Trophoblast cell (in vitro differentiated cells and primary cell): ENCODE measurements around the gene BCKDK.

ENCODE experiments used
- DNase-seq, 2 donors: peaks; one replicate each; pipeline ENCODE4 v3.0.0-alpha.2; 2016
- H2AFZ ChIP-seq: 2 replicates; pipeline ENCODE4 v1.6.1; 2013; ENCODE audit warnings: low read length, moderate library complexity, mild to moderate bottlenecking; ENCODE audit not compliant: insufficient read depth, poor library complexity
- H2AK5ac ChIP-seq: 2 replicates; pipeline ENCODE4 v1.6.1; 2013; ENCODE audit warnings: mild to moderate bottlenecking, low read length
- H2BK120ac ChIP-seq: 2 replicates; pipeline ENCODE4 v1.6.1; 2013; ENCODE audit warnings: low read length, mild to moderate bottlenecking, moderate library complexity; ENCODE audit not compliant: insufficient read depth, poor library complexity
- H2BK12ac ChIP-seq: 2 replicates; pipeline ENCODE4 v1.6.1; 2013; ENCODE audit warnings: mild to moderate bottlenecking, low read length, moderate library complexity
- H2BK5ac ChIP-seq: 2 replicates; pipeline ENCODE4 v1.6.1; 2013; ENCODE audit warnings: low read length, low read depth, moderate library complexity, mild to moderate bottlenecking; ENCODE audit not compliant: poor library complexity
- H3K14ac ChIP-seq: 2 replicates; pipeline ENCODE4 v1.6.1; 2013; ENCODE audit warnings: mild to moderate bottlenecking, low read length
- H3K18ac ChIP-seq: 2 replicates; pipeline ENCODE4 v1.6.1; 2013; ENCODE audit warnings: mild to moderate bottlenecking, low read length
- H3K23ac ChIP-seq: 2 replicates; pipeline ENCODE4 v1.6.1; 2013; ENCODE audit warnings: low read length
- H3K27ac ChIP-seq: 2 replicates; pipeline ENCODE4 v1.5.1; 2013; ENCODE audit warnings: low read depth, mild to moderate bottlenecking, inconsistent platforms, low read length, moderate library complexity
- H3K27me3 ChIP-seq: 2 replicates; pipeline ENCODE4 v1.6.1; 2013; ENCODE audit warnings: inconsistent platforms, mild to moderate bottlenecking, low read length, moderate library complexity; ENCODE audit not compliant: insufficient read depth
- H3K36me3 ChIP-seq, 2 experiments: 1 replicate in 1 of 2; 2 replicates in 1 of 2; pipeline ENCODE4 v1.6.1; 2013; ENCODE audit warnings: low read length in 2 of 2, mild to moderate bottlenecking in 2 of 2, moderate library complexity in 1 of 2; ENCODE audit not compliant: insufficient read depth in 2 of 2, control insufficient read depth in 1 of 2
- H3K4ac ChIP-seq: 2 replicates; pipeline ENCODE4 v1.6.1; 2013; ENCODE audit warnings: low read depth, mild to moderate bottlenecking, low read length, moderate library complexity
- H3K4me1 ChIP-seq, 2 experiments: 1 replicate in 1 of 2; 2 replicates in 1 of 2; pipeline ENCODE4 v1.6.1; 2013; ENCODE audit warnings: low read length in 2 of 2, mild to moderate bottlenecking in 2 of 2, moderate library complexity in 1 of 2; ENCODE audit not compliant: insufficient read depth in 2 of 2, control insufficient read depth in 1 of 2
- H3K4me2 ChIP-seq: 2 replicates; pipeline ENCODE4 v1.6.1; 2013; ENCODE audit warnings: inconsistent platforms, mild to moderate bottlenecking, low read length, moderate library complexity
- H3K4me3 ChIP-seq: 2 replicates; pipeline ENCODE4 v1.5.1; 2013; ENCODE audit warnings: mild to moderate bottlenecking, low read depth, low read length, inconsistent platforms
- H3K79me1 ChIP-seq: one replicate; pipeline ENCODE4 v1.6.1; 2013; ENCODE audit warnings: low read length
- H3K79me2 ChIP-seq: 2 replicates; pipeline ENCODE4 v1.6.1; 2013; ENCODE audit warnings: low read length, mild to moderate bottlenecking; ENCODE audit not compliant: control insufficient read depth, insufficient read depth, poor library complexity
- H3K9ac ChIP-seq: 2 replicates; pipeline ENCODE4 v1.6.1; 2013; ENCODE audit warnings: mild to moderate bottlenecking, low read length
- H3K9me3 ChIP-seq: 2 replicates; pipeline ENCODE4 v1.6.1; 2013; ENCODE audit warnings: low read depth, mild to moderate bottlenecking, control low read depth, inconsistent platforms, low read length; ENCODE audit not compliant: insufficient read depth
- H4K12ac ChIP-seq: 2 replicates; pipeline ENCODE4 v1.6.1; 2013; ENCODE audit warnings: low read depth, mild to moderate bottlenecking, low read length, moderate library complexity
- H4K8ac ChIP-seq: 2 replicates; pipeline ENCODE4 v1.6.1; 2013; ENCODE audit warnings: low read depth, mild to moderate bottlenecking, low read length, moderate library complexity
- H4K91ac ChIP-seq: one replicate; pipeline ENCODE4 v1.6.1; 2013; ENCODE audit warnings: low read depth, mild to moderate bottlenecking, low read length, moderate library complexity
- WGBS: extraction: QIAGEN DNeasy Blood & Tissue Kit; methylation state at CpG from one replicate; pipeline ENCODE4 v1.1.7; 2013; ENCODE audit warnings: missing lambda C conversion rate; ENCODE audit not compliant: insufficient read length, insufficient coverage; ENCODE audit errors: extremely low coverage; 5-methylcytosine and 5-hydroxymethylcytosine counted together

The BCKDK gene

DNA sequence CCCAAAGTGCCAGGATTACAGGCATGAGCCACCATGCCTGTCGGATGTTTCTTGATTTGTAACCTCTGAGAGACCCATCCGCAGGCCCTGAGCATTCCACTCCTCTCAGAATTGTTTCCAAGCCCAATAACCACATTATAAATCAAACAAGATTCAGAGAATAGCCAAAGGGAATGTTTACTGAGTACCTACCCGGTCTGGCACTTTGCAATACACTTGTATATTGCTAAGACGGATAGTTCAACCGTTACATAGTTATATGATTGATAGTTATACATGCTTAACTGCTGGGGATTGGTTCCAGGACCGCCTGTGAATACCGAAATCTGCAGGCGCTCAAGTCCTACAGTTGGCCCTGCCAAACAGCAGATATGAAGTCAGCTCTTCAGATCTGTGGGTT is 6.3 kb downstream of the BCKDK start:
- H2BK120ac ChIP-seq = no peak overlapping the region
- H3K79me2 ChIP-seq = peaks cover 2% of the 10 kb centered on the region
- no peak overlapping the region for H3K4me3 ChIP-seq
- no peak overlapping the region for H2BK5ac ChIP-seq
- H4K91ac ChIP-seq = no peak overlapping the region
- WGBS = no CpG with 5 or more reads among the region's 8 CpGs
- H4K12ac ChIP-seq = no peak overlapping the region
- no peak overlapping the region for H3K14ac ChIP-seq
- H2AFZ ChIP-seq = no peak overlapping the region
- peaks cover 1% of the 10 kb centered on the region for H3K9me3 ChIP-seq
- peaks cover 34 to 35% of the 10 kb centered on the region in 2 experiments for H3K36me3 ChIP-seq
- H2BK12ac ChIP-seq = no peak overlapping the region
- H3K27ac ChIP-seq = no peak overlapping the region
- no peak overlapping the region for H4K8ac ChIP-seq
- no peaks in the 10 kb centered on the region for H3K27me3 ChIP-seq
- H3K4ac ChIP-seq = no peak overlapping the region
- H3K9ac ChIP-seq = no peak overlapping the region
- no peak overlapping the region for H3K18ac ChIP-seq
- no peak overlapping the region for H3K23ac ChIP-seq
- peaks cover 7% of the 10 kb centered on the region for H3K79me1 ChIP-seq
- peak in 1 of 2 donors; percentile 13 for DNase-seq
- H3K4me1 ChIP-seq = peaks cover 6 to 7% of the 10 kb centered on the region in 2 experiments
- H2AK5ac ChIP-seq = no peak overlapping the region
- H3K4me2 ChIP-seq = no peak overlapping the region

DNA sequence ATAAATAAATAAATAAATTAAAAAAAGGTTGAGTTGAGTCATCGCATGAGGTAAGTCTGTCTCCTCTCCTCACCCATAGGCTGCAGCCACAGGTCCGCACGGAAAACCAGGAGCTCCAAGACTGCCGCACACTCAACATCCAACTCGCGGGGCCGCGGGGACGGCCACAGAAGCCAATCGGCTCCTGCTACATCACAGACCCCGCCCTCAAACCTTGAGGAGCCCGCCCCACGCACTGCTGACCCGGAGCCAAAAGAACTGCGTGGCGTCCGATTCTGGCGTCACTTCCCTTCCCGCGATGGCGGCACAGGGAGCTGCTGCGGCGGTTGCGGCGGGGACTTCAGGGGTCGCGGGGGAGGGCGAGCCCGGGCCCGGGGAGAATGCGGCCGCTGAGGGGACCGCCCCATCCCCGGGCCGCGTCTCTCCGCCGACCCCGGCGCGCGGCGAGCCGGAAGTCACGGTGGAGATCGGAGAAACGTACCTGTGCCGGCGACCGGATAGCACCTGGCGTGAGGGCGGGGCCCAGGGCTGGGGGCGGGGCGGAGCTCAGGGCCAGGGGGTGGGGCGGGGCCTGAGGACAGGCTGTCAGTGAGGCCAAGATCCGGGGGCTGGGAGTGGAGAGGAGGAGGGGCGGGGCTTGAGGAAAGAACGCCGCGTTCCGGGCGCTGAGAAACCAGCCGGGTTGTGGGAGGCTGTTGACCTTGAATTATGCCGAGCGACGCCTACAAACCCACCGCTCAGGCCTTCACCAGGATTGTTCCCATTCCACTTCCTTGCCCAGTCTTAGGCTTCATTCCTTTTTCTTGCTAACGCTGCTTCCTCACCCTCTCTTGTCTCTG is 9.4 kb downstream of the BCKDK start, which contains the start of gene KAT8:
Gene KAT8, plus strand, starts transcription at position 281 of the 839 bp plus-strand sequence. Its CDS starts 18 bp downstream, at position 299.
- Histone ChIP-seq H3K9ac (peak within 1 kb of the TSS; percentile 73), H2AK5ac (no peak within 1 kb of the TSS), H3K23ac (peak within 1 kb of the TSS; percentile 8), H3K79me1 (peaks cover 7% of the 10 kb centered on the region), H4K12ac (peak within 1 kb of the TSS; percentile 97), H2BK12ac (peak within 1 kb of the TSS; percentile 23), H3K4ac (peak within 1 kb of the TSS; percentile 65), H3K79me2 (peaks cover 2% of the 10 kb centered on the region), H3K36me3 (peaks cover 22 to 24% of the 10 kb centered on the region in 2 experiments), H3K4me1 (peaks cover 6 to 7% of the 10 kb centered on the region in 2 experiments), H2BK120ac (peak within 1 kb of the TSS; percentile 79), H3K4me3 (peak within 1 kb of the TSS; percentile 92), H3K9me3 (no peaks in the 10 kb centered on the region), H2BK5ac (peak within 1 kb of the TSS; percentile 87), H3K27ac (peak within 1 kb of the TSS; percentile 74), H4K91ac (peak within 1 kb of the TSS; percentile 94), H3K14ac (peak within 1 kb of the TSS; percentile 85), H3K4me2 (peak within 1 kb of the TSS; percentile 78), H2AFZ (peak within 1 kb of the TSS; percentile 81), H3K27me3 (no peaks in the 10 kb centered on the region), H4K8ac (peak within 1 kb of the TSS; percentile 97), H3K18ac (peak within 1 kb of the TSS; percentile 97)
- peak; percentile 100 for DNase-seq
- WGBS = no CpG with 5 or more reads among the region's 68 CpGs

DNA sequence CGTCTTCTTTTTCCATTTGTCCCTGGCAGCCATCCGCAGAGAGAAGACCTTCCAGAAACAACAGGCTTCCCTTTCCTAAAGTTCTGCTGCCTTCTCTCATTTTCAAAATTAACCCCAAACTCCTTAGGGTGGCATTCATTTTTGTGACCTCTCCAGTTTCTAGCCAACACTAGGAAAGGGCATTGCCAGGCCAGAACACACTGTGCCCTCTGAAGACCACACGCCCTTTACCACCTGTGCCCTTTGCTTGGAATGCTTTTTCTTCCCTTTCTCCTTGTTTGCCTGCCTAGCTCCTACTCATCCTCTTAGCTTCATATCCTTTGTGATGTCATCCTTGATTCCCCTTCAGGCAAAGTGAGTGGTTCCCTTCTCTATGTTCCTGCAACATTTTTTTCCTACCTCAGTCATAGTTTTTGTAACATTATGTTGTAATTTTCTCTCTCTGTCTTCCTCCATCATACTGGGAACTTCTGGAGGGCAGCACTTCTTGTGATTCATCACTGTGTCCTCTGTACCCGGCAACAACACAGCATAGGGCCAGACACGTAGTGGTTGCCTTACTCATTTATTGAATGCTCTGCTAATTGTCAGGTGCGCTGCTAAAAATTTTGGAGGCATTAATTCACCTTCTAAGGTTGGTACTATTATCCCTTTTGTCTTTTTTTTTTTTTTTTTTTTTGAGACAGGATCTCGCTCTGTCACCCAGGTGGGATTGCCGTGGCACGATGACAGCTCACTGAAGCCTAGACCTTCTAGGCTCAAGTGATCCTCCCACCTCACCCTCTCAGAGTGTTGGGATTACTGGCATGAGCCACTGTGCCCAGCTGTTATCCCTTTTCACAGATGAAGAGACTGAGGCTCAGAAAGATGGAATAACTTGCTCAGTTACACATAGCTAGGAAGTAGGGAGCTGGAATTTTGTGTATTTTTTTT is 10.3 kb downstream of the BCKDK start:
- peak overlapping the region; percentile 58 for H4K91ac ChIP-seq
- peak overlapping the region; percentile 69 for H3K4me3 ChIP-seq
- H3K27ac ChIP-seq = peak overlapping the region; percentile 45
- H3K4me1 ChIP-seq = peaks cover 6 to 7% of the 10 kb centered on the region in 2 experiments
- H2BK5ac ChIP-seq = peak overlapping the region; percentile 71
- H3K23ac ChIP-seq = peak overlapping the region; percentile 8
- DNase-seq = peak; percentile 87 to 97
- H3K4me2 ChIP-seq = peak overlapping the region; percentile 78
- peak overlapping the region; percentile 56 for H2AFZ ChIP-seq
- peaks cover 2% of the 10 kb centered on the region for H3K79me2 ChIP-seq
- peak overlapping the region; percentile 50 for H3K14ac ChIP-seq
- WGBS = no CpG with 5 or more reads among the region's 9 CpGs
- peak overlapping the region; percentile 65 for H3K4ac ChIP-seq
- H2AK5ac ChIP-seq = no peak overlapping the region
- peak overlapping the region; percentile 73 for H3K9ac ChIP-seq
- H3K9me3 ChIP-seq = no peaks in the 10 kb centered on the region
- peak overlapping the region; percentile 23 for H2BK12ac ChIP-seq
- no peaks in the 10 kb centered on the region for H3K27me3 ChIP-seq
- peaks cover 7% of the 10 kb centered on the region for H3K79me1 ChIP-seq
- H2BK120ac ChIP-seq = peak overlapping the region; percentile 75
- no peak overlapping the region for H3K18ac ChIP-seq
- peak overlapping the region; percentile 92 for H4K8ac ChIP-seq
- peak overlapping the region; percentile 83 for H4K12ac ChIP-seq
- peaks cover 16 to 21% of the 10 kb centered on the region in 2 experiments for H3K36me3 ChIP-seq

DNA sequence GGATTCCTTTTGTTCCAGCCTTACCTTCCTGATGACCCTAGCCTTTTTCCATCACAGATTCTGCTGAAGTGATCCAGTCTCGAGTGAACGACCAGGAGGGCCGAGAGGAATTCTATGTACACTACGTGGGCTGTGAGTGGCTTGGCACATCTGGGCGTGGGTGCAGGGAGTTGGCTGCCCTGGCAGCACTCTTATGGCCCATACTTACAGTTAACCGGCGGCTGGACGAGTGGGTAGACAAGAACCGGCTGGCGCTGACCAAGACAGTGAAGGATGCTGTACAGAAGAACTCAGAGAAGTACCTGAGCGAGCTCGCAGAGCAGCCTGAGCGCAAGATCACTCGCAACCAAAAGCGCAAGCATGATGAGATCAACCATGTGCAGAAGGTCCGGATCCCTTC is 11.9 kb downstream of the BCKDK start:
- no peak overlapping the region for H4K8ac ChIP-seq
- no peak for DNase-seq
- H3K14ac ChIP-seq = no peak overlapping the region
- no peak overlapping the region for H3K4ac ChIP-seq
- no peak overlapping the region for H3K4me2 ChIP-seq
- no peak overlapping the region for H4K12ac ChIP-seq
- H2AFZ ChIP-seq = no peak overlapping the region
- H2BK12ac ChIP-seq = no peak overlapping the region
- H3K27me3 ChIP-seq = no peaks in the 10 kb centered on the region
- peaks cover 2% of the 10 kb centered on the region for H3K79me2 ChIP-seq
- WGBS = no CpG with 5 or more reads among the region's 16 CpGs
- H2AK5ac ChIP-seq = no peak overlapping the region
- peaks cover 6 to 7% of the 10 kb centered on the region in 2 experiments for H3K4me1 ChIP-seq
- no peak overlapping the region for H2BK5ac ChIP-seq
- no peak overlapping the region for H3K27ac ChIP-seq
- H3K23ac ChIP-seq = no peak overlapping the region
- H3K36me3 ChIP-seq = peaks cover 16 to 21% of the 10 kb centered on the region in 2 experiments
- no peak overlapping the region for H2BK120ac ChIP-seq
- peaks cover 7% of the 10 kb centered on the region for H3K79me1 ChIP-seq
- no peaks in the 10 kb centered on the region for H3K9me3 ChIP-seq
- H3K4me3 ChIP-seq = no peak overlapping the region
- H4K91ac ChIP-seq = no peak overlapping the region
- no peak overlapping the region for H3K18ac ChIP-seq
- H3K9ac ChIP-seq = no peak overlapping the region
